Panc1 (cell line): ENCODE data around the gene STX3. TPM values are rescaled to one million over a fixed set of nuclear protein-coding genes. Genes with fewer than 3 reads are reported as not detected.

Experiments used
- ATAC-seq: fragments of 200-7000 bp; cut with Tn5 transposase; 2 replicates; pipeline ENCODE4 v1.9.1; 2020; ENCODE audit warnings: mild to moderate bottlenecking, moderate library complexity
- Bru-seq: library from RNA; stranded (reverse); fragments of 400-500 nt; gene quantifications from one replicate; lab custom pipeline; 2021; lab: Mats Ljungman, UMichigan
- BruChase-seq, 2 experiments: library from RNA; stranded (reverse); fragments of 400-500 nt; gene quantifications; one replicate each; lab custom pipeline; 2021; lab: Mats Ljungman, UMichigan
- BruUV-seq: library from RNA; stranded (reverse); fragments of 400-500 nt; replicated peaks from 2 replicates; lab custom pipeline; 2021; lab: Mats Ljungman, UMichigan
- CTCF ChIA-PET: fragments of 300-600 bp; sonication (Branson Sonifier 250); formaldehyde crosslinking; loops from one replicate; lab custom pipeline; 2022; ENCODE audit warnings: antibody characterized with exemption; lab: Charles Lee
- POLR2A ChIA-PET: fragments of 300-600 bp; sonication (Branson Sonifier 250); formaldehyde crosslinking; loops from one replicate; lab custom pipeline; 2022; ENCODE audit warnings: antibody characterized with exemption; lab: Charles Lee
- DNase-seq: peaks from one replicate; pipeline ENCODE4 v3.0.0-alpha.2; 2010; ENCODE audit warnings: low read depth, low spot score
- H3K27ac ChIP-seq: 2 replicates; pipeline ENCODE4 v1.5.1; 2011; ENCODE audit warnings: mild to moderate bottlenecking, low read length, inconsistent platforms
- H3K27me3 ChIP-seq: fragments of 200-500 bp; sonication (Bioruptor generic); 2 replicates; pipeline ENCODE4 v1.6.0; 2014; ENCODE audit warnings: low read length, inconsistent platforms; ENCODE audit not compliant: control insufficient read depth, insufficient read depth
- H3K36me3 ChIP-seq: fragments of 200-500 bp; sonication (Bioruptor generic); 2 replicates; pipeline ENCODE4 v1.5.1; 2014; ENCODE audit warnings: inconsistent platforms, mild to moderate bottlenecking, low read length, moderate library complexity; ENCODE audit not compliant: control insufficient read depth, insufficient read depth
- H3K4me1 ChIP-seq: 2 replicates; pipeline ENCODE4 v1.5.1; 2011; ENCODE audit warnings: inconsistent platforms, mild to moderate bottlenecking, low read length, moderate library complexity; ENCODE audit not compliant: control insufficient read depth, insufficient read depth
- H3K4me3 ChIP-seq, 2 experiments: 2 replicates each; pipeline ENCODE4 v1.5.1; 2011 to 2012; ENCODE audit warnings: low read depth in 2 of 2, low read length in 2 of 2, mild to moderate bottlenecking in 2 of 2, inconsistent platforms in 1 of 2, moderate library complexity in 1 of 2
- H3K9me3 ChIP-seq: fragments of 200-500 bp; sonication (Bioruptor generic); 2 replicates; pipeline ENCODE4 v1.5.1; 2014; ENCODE audit warnings: low read depth, mild to moderate bottlenecking, inconsistent platforms, low read length, moderate library complexity; ENCODE audit not compliant: control insufficient read depth, insufficient read depth
- POLR2AphosphoS5 ChIP-seq: IDR thresholded peaks from 2 replicates; pipeline ENCODE4 v1.6.1; 2012; ENCODE audit warnings: mild to moderate bottlenecking, low read depth, low read length, moderate library complexity
- REST ChIP-seq, 2 experiments: IDR thresholded peaks; 2 replicates each; pipeline ENCODE4 v1.6.1; 2011 to 2012; ENCODE audit warnings: low read depth in 2 of 2, control low read depth in 1 of 2, low read length in 1 of 2, mild to moderate bottlenecking in 1 of 2, moderate library complexity in 1 of 2; ENCODE audit not compliant: insufficient read depth in 1 of 2
- SIN3A ChIP-seq: IDR thresholded peaks from 2 replicates; pipeline ENCODE4 v1.6.1; 2012; ENCODE audit warnings: low read depth, mild to moderate bottlenecking, low read length, moderate library complexity, borderline replicate concordance; ENCODE audit not compliant: insufficient read depth
- TCF7L2 ChIP-seq: IDR thresholded peaks from 2 replicates; pipeline ENCODE4 v1.6.1; 2011; ENCODE audit warnings: mild to moderate bottlenecking, low read depth, low read length, inconsistent platforms
- in situ Hi-C: cut with HindIII; loops from 2 replicates; pipeline ENCODE4 v1.10.0; 2016; ENCODE audit warnings: low sequenced_read_pairs, low pct_unique_long_range_greater_than_20kb
- intact Hi-C: fragments of 100-400 bp; cut with micrococcal nuclease; formaldehyde crosslinking; loops from one replicate; pipeline ENCODE4 v1.10.0; 2022; ENCODE audit not compliant: unreplicated experiment
- long read RNA-seq: library from polyadenylated mRNA; unstranded; transcript quantifications from one replicate; pipeline ENCODE4 v2.0.0, GENCODE V29; 2021; ENCODE audit not compliant: unreplicated experiment
- polyA plus RNA-seq: library from polyadenylated mRNA; unstranded; fragments of >200 nt; gene quantifications from one replicate; pipeline ENCODE4 v1.2.1, GENCODE V29; 2012; ENCODE audit warnings: missing spikeins; ENCODE audit not compliant: insufficient read length
- total RNA-seq: library from RNA; stranded (reverse); gene quantifications from one replicate; pipeline ENCODE4 v1.2.1, GENCODE V29; 2021; ENCODE audit not compliant: unreplicated experiment

Gene STX3
- 34.8 TPM for total RNA-seq
- 18.8 TPM for polyA plus RNA-seq
- Bru-seq, nascent RNA: percentile 78 among the genes with signal in this experiment
- BruChase-seq, experiment 1, labeled RNA remaining after a 2-hour chase: percentile 75 among the genes with signal in this experiment
- percentile 76 among the genes with signal in this experiment for BruChase-seq, experiment 2, labeled RNA remaining after a 6-hour chase
- long read RNA-seq, transcript STX3-201 (11 exons, 3,299 nt): major isoform, 113 of 156 reads
- long read RNA-seq, transcript STX3-203 (10 exons, 1,571 nt): minor isoform, 8 of 156 reads
- long read RNA-seq, partial matches to known transcripts: 8 of 156 reads
- long read RNA-seq, other reads (novel, unspliced or antisense): 26 of 156 reads

GRCh38 chr11:59754859-59755700 lies at the start of gene STX3:
TSS of gene STX3 (plus strand) at chr11:59755376. CDS start at chr11:59755606, 230 bp downstream.
- ATAC-seq (peak; percentile 93), DNase-seq (peak; percentile 33)
- in situ Hi-C loops: no loop called here
- TF ChIP-seq SIN3A: peak; percentile 50; the same call in 1 of the 2 replicates
- no peak for TF ChIP-seq REST (IDR thresholded peaks at IDR 0.05; ENCODE audit: insufficient read depth in 1 of 2, low read depth in 2 of 2, low read length in 1 of 2)
- Histone ChIP-seq H3K27me3 (no peaks in the 10 kb centered on the region), H3K9me3 (no peaks in the 10 kb centered on the region), H3K4me1 (peaks cover 14% of the 10 kb centered on the region), H3K36me3 (peaks cover 2% of the 10 kb centered on the region; the same call in 1 of the 2 replicates), H3K27ac (peak within 1 kb of the TSS; percentile 82), H3K4me3 (peak within 1 kb of the TSS; percentile 81 to 98)
- BruUV-seq: no TSS peak
- POLR2A ChIA-PET: interaction anchor here (0.7 to 1.7 kb wide), 3 partner anchors 42 to 86 kb away, joined by 5 to 16 read pairs (median 14); partner anchors contain the start of gene PATL1
- intact Hi-C loops: loop anchor here (1.0 kb wide), 1 partner anchor 47 kb away; no protein-coding TSS in a partner anchor
- CTCF ChIA-PET: interaction anchor here (0.7 to 2.0 kb wide), 3 partner anchors 47 to 166 kb away, joined by 3 to 8 read pairs (median 4); partner anchors contain the start of gene MRPL16

GRCh38 chr11:59706518-59707285 lies 48.5 kb upstream of the STX3 start:
- Histone ChIP-seq H3K27me3 (no peaks in the 10 kb centered on the region), H3K27ac (peak overlapping the region; percentile 77), H3K4me1 (peaks cover 13% of the 10 kb centered on the region; the same call in 1 of the 2 replicates), H3K9me3 (no peaks in the 10 kb centered on the region), H3K4me3 (no peak overlapping the region), H3K36me3 (no peaks in the 10 kb centered on the region)
- no peak for TF ChIP-seq SIN3A
- peak; percentile 98 for TF ChIP-seq TCF7L2
- TF ChIP-seq POLR2AphosphoS5: peak; percentile 61; the same call in 1 of the 2 replicates
- ATAC-seq (peak; percentile 94), DNase-seq (peak; percentile 35)
- in situ Hi-C loops (no loop called here), intact Hi-C loops (no loop called here)
- ChIA-PET CTCF (no interaction called here), POLR2A (no interaction called here)
- no TSS peak for BruUV-seq
